A549 (cell line): ENCODE data around the gene CERK.

Experiments
- BHLHE40 ChIP-seq: IDR thresholded peaks from 2 replicates; pipeline ENCODE4 v1.6.1; 2012; ENCODE audit warnings: low read depth, low read length, inconsistent platforms
- CBX2 ChIP-seq: fragments of 200-600 bp; sonication (generic); IDR thresholded peaks from 2 replicates; pipeline ENCODE4 v1.6.1; 2016; ENCODE audit warnings: low read depth, mild to moderate bottlenecking, borderline replicate concordance
- ELK1 ChIP-seq: fragments of 150-350 bp; IDR thresholded peaks from 2 replicates; pipeline ENCODE4 v1.6.1; 2014; ENCODE audit warnings: low read depth, mild to moderate bottlenecking, low read length
- EP300 ChIP-seq, 2 experiments: fragments of >200 bp; sonication (Bioruptor Twin); formaldehyde crosslinking; IDR thresholded peaks; 2 replicates in 1 of 2; 3 replicates in 1 of 2; pipeline ENCODE4 v1.6.1; 2016 to 2017
- FOSL2 ChIP-seq, 2 experiments: fragments of 450-650 bp in 1 of 2; fragments of >200 bp in 1 of 2; sonication (Bioruptor Twin) in 1 of 2; formaldehyde crosslinking; IDR thresholded peaks; 2 replicates each; pipeline versions ENCODE4 v1.5.0 to v1.6.1; 2016 to 2020; ENCODE audit warnings: mild to moderate bottlenecking in 1 of 2, moderate library complexity in 1 of 2
- HOXA7 ChIP-seq: fragments of 250-450 bp; sonication (Bioruptor Pico); IDR thresholded peaks from 2 replicates; pipeline ENCODE4 v1.5.0; 2020; ENCODE audit warnings: mild to moderate bottlenecking, moderate library complexity
- MAX ChIP-seq: IDR thresholded peaks from 2 replicates; pipeline ENCODE4 v1.6.1; 2012
- PHF8 ChIP-seq: fragments of 200-600 bp; sonication (generic); IDR thresholded peaks from 2 replicates; pipeline ENCODE4 v1.6.1; 2016; ENCODE audit warnings: low read depth, mild to moderate bottlenecking, antibody characterized with exemption, moderate library complexity, borderline replicate concordance
- POLR2A ChIP-seq: IDR thresholded peaks from 2 replicates; pipeline ENCODE4 v1.6.1; 2012; ENCODE audit warnings: mild to moderate bottlenecking, low read length
- ZSCAN20 ChIP-seq: fragments of 250-450 bp; sonication (Bioruptor Pico); IDR thresholded peaks from 2 replicates; pipeline ENCODE4 v1.8.0; 2022; ENCODE audit warnings: mild to moderate bottlenecking, moderate library complexity
- TF ChIP-seq, protein P1 (sequence below): fragments of >200 bp; sonication (Bioruptor Twin); formaldehyde crosslinking; IDR thresholded peaks from 3 replicates; pipeline ENCODE4 v1.5.1; 2016

GRCh38 chr22:46639843-46640242 is 98.2 kb downstream of the CERK start:
- TF ChIP-seq PHF8 (no peak), ELK1 (no peak), MAX (no peak), POLR2A (no peak), CBX2 (no peak), FOSL2 (IDR thresholded peaks at IDR 0.05) (no peak), FOSL2 (CRISPR knock-in tag; IDR thresholded peaks at IDR 0.05) (no peak), EP300 (IDR thresholded peaks at IDR 0.05) (no peak), HOXA7 (CRISPR knock-in tag) (no peak), BHLHE40 (no peak), ZSCAN20 (CRISPR knock-in tag) (no peak)
- TF ChIP-seq, protein P1, sequence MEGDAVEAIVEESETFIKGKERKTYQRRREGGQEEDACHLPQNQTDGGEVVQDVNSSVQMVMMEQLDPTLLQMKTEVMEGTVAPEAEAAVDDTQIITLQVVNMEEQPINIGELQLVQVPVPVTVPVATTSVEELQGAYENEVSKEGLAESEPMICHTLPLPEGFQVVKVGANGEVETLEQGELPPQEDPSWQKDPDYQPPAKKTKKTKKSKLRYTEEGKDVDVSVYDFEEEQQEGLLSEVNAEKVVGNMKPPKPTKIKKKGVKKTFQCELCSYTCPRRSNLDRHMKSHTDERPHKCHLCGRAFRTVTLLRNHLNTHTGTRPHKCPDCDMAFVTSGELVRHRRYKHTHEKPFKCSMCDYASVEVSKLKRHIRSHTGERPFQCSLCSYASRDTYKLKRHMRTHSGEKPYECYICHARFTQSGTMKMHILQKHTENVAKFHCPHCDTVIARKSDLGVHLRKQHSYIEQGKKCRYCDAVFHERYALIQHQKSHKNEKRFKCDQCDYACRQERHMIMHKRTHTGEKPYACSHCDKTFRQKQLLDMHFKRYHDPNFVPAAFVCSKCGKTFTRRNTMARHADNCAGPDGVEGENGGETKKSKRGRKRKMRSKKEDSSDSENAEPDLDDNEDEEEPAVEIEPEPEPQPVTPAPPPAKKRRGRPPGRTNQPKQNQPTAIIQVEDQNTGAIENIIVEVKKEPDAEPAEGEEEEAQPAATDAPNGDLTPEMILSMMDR = no peak
